H1 (cell line): Measurements from ENCODE around the gene IRF8. TPM values are rescaled to one million over a fixed set of nuclear protein-coding genes. Genes with fewer than 3 reads are reported as not detected.

Source experiments
- CTCF ChIA-PET: fragments of 300-600 bp; sonication (Branson Sonifier 250); formaldehyde crosslinking; loops from one replicate; lab custom pipeline; 2021; ENCODE audit not compliant: partially characterized antibody; lab: Charles Lee
- POLR2A ChIA-PET: fragments of 300-600 bp; sonication (Branson Sonifier 250); formaldehyde crosslinking; loops from one replicate; lab custom pipeline; 2021; ENCODE audit warnings: inconsistent platforms; ENCODE audit not compliant: partially characterized antibody; lab: Charles Lee
- DNase-seq, 2 experiments: peaks; one replicate each; pipeline versions ENCODE4 v3.0.0 to v3.0.0-alpha.2; 2010 to 2022; ENCODE audit warnings: low spot score in 2 of 2, low read depth in 1 of 2, mixed read lengths in 1 of 2
- FAIRE-seq: peaks from 2 replicates; lab custom pipeline; 2011; peaks lifted over from hg19 to GRCh38; lab: Jason Lieb, UNC
- H2AFZ ChIP-seq: 2 replicates; pipeline ENCODE4 v1.8.1; 2012; ENCODE audit warnings: low read length, inconsistent platforms
- H2AK5ac ChIP-seq: 2 replicates; pipeline ENCODE4 v1.6.1; 2013; ENCODE audit warnings: low read depth, low read length
- H2BK120ac ChIP-seq: replicated peaks from 2 replicates; pipeline ENCODE3; 2013; ENCODE audit warnings: low read depth, low read length, inconsistent platforms
- H2BK12ac ChIP-seq: 2 replicates; pipeline ENCODE4 v1.6.1; 2013; ENCODE audit warnings: low read depth, low read length
- H2BK15ac ChIP-seq: 2 replicates; pipeline ENCODE4 v1.6.1; 2013; ENCODE audit warnings: low read length
- H2BK20ac ChIP-seq: 2 replicates; pipeline ENCODE4 v1.6.1; 2013; ENCODE audit warnings: low read length
- H2BK5ac ChIP-seq: 2 replicates; pipeline ENCODE4 v1.6.1; 2013; ENCODE audit warnings: low read depth, low read length
- H3K14ac ChIP-seq: 2 replicates; pipeline ENCODE4 v1.6.1; 2013; ENCODE audit warnings: inconsistent platforms; ENCODE audit not compliant: insufficient read length
- H3K18ac ChIP-seq: 2 replicates; pipeline ENCODE4 v1.6.1; 2013; ENCODE audit warnings: low read length; ENCODE audit errors: extremely low read depth
- H3K23ac ChIP-seq: 2 replicates; pipeline ENCODE4 v1.6.1; 2013; ENCODE audit warnings: inconsistent platforms; ENCODE audit not compliant: insufficient read length
- H3K23me2 ChIP-seq: 2 replicates; pipeline ENCODE4 v1.6.1; 2013; ENCODE audit warnings: low read depth, low read length
- H3K27ac ChIP-seq: 2 replicates; pipeline ENCODE4 v1.6.1; 2011; ENCODE audit warnings: low read depth, low read length, inconsistent platforms
- H3K27me3 ChIP-seq, 4 experiments: replicated peaks in 1 of 4; 1 replicate in 1 of 4; 2 replicates in 3 of 4; pipeline versions ENCODE4 v1.6.1 to v1.8.1; 2011 to 2013; ENCODE audit warnings: low read length in 3 of 4, mild to moderate bottlenecking in 3 of 4, inconsistent platforms in 2 of 4, mixed read lengths in 2 of 4, moderate library complexity in 1 of 4; ENCODE audit not compliant: control insufficient read depth in 3 of 4, insufficient read depth in 3 of 4; ENCODE audit errors: extremely low read depth in 1 of 4
- H3K36me3 ChIP-seq, 4 experiments: 2 replicates each; pipeline versions ENCODE4 v1.6.1 to v1.8.1; 2011 to 2013; ENCODE audit warnings: mild to moderate bottlenecking in 4 of 4, low read length in 3 of 4, moderate library complexity in 2 of 4, control low read depth in 1 of 4, inconsistent platforms in 1 of 4; ENCODE audit not compliant: insufficient read depth in 4 of 4, control insufficient read depth in 2 of 4
- H3K4ac ChIP-seq: replicated peaks from 2 replicates; pipeline ENCODE3; 2013; ENCODE audit warnings: low read length, low read depth, mixed read lengths, inconsistent platforms; ENCODE audit not compliant: insufficient read length
- H3K4me1 ChIP-seq, 4 experiments: replicated peaks in 1 of 4; 1 replicate in 1 of 4; 2 replicates in 3 of 4; pipeline versions ENCODE4 v1.6.1 to v1.8.1; 2011 to 2013; ENCODE audit warnings: low read length in 3 of 4, inconsistent platforms in 2 of 4, mixed read lengths in 1 of 4; ENCODE audit not compliant: insufficient read depth in 4 of 4, control insufficient read depth in 3 of 4
- H3K4me2 ChIP-seq, 2 experiments: 2 replicates each; pipeline versions ENCODE4 v1.6.1 to v1.8.1; 2011 to 2013; ENCODE audit warnings: low read depth in 2 of 2, low read length in 2 of 2, control low read depth in 1 of 2, inconsistent platforms in 1 of 2, mild to moderate bottlenecking in 1 of 2; ENCODE audit not compliant: insufficient read depth in 1 of 2
- H3K4me3 ChIP-seq, 4 experiments: fragments of 200-600, 300-600 bp in 1 of 4; sonication (generic), shearing (Covaris generic), sonication (Bioruptor Twin) in 1 of 4; 2 replicates each; pipeline versions ENCODE4 v1.5.1 to v1.8.1; 2011 to 2016; ENCODE audit warnings: low read length in 4 of 4, low read depth in 3 of 4, control low read depth in 2 of 4, inconsistent platforms in 2 of 4, mild to moderate bottlenecking in 2 of 4, mixed read lengths in 1 of 4, moderate library complexity in 1 of 4; ENCODE audit not compliant: insufficient read depth in 2 of 4; ENCODE audit errors: extremely low read depth in 1 of 4
- H3K56ac ChIP-seq: replicated peaks from 2 replicates; pipeline ENCODE3; 2013; ENCODE audit warnings: low read depth, mild to moderate bottlenecking, mixed read lengths, low read length, inconsistent platforms; ENCODE audit not compliant: insufficient read length
- H3K79me1 ChIP-seq: 2 replicates; pipeline ENCODE4 v1.6.1; 2013; ENCODE audit warnings: low read depth, low read length, control low read depth
- H3K79me2 ChIP-seq, 2 experiments: 2 replicates each; pipeline versions ENCODE4 v1.6.1 to v1.8.1; 2012 to 2013; ENCODE audit warnings: low read length in 2 of 2, mild to moderate bottlenecking in 2 of 2, inconsistent platforms in 1 of 2; ENCODE audit not compliant: insufficient read depth in 2 of 2, control insufficient read depth in 1 of 2
- H3K9ac ChIP-seq, 4 experiments: replicated peaks in 1 of 4; 1 replicate in 1 of 4; 2 replicates in 3 of 4; pipeline versions ENCODE4 v1.6.1 to v1.8.1; 2011 to 2013; ENCODE audit warnings: low read depth in 3 of 4, low read length in 3 of 4, control low read depth in 2 of 4, mild to moderate bottlenecking in 2 of 4, moderate library complexity in 2 of 4, inconsistent platforms in 1 of 4; ENCODE audit errors: extremely low read depth in 1 of 4
- H3K9me3 ChIP-seq, 2 experiments: 2 replicates each; pipeline versions ENCODE4 v1.6.1 to v1.8.1; 2012 to 2013; ENCODE audit warnings: mild to moderate bottlenecking in 2 of 2, moderate library complexity in 2 of 2, control low read depth in 1 of 2, inconsistent platforms in 1 of 2, low read depth in 1 of 2, low read length in 1 of 2, mixed read lengths in 1 of 2; ENCODE audit not compliant: insufficient read depth in 2 of 2
- H4K20me1 ChIP-seq, 2 experiments: replicated peaks in 1 of 2; 2 replicates each; pipeline versions ENCODE3 to v1.8.1; 2011 to 2013; ENCODE audit warnings: inconsistent platforms in 2 of 2, low read length in 2 of 2, mild to moderate bottlenecking in 1 of 2; ENCODE audit not compliant: insufficient read depth in 2 of 2, control insufficient read depth in 1 of 2
- H4K5ac ChIP-seq: 2 replicates; pipeline ENCODE4 v1.6.1; 2013; ENCODE audit warnings: low read length, low read depth, mixed read lengths, inconsistent platforms; ENCODE audit not compliant: insufficient read length
- H4K8ac ChIP-seq: 2 replicates; pipeline ENCODE4 v1.8.0; 2013; ENCODE audit warnings: mild to moderate bottlenecking, moderate library complexity, low read length, inconsistent platforms; ENCODE audit not compliant: insufficient read depth; ENCODE audit errors: extremely low read depth
- H4K91ac ChIP-seq: replicated peaks from 2 replicates; pipeline ENCODE3; 2013; ENCODE audit warnings: low read length, mixed read lengths, inconsistent platforms; ENCODE audit not compliant: insufficient read length
- RAD21 ChIP-seq, 2 experiments: IDR thresholded peaks in 1 of 2; conservative IDR thresholded peaks in 1 of 2; 2 replicates each; pipeline ENCODE4 v1.6.1; 2011; ENCODE audit warnings: low read depth in 2 of 2, low read length in 2 of 2, improper control_type of control experiment in 1 of 2, inconsistent platforms in 1 of 2, mild to moderate bottlenecking in 1 of 2, moderate library complexity in 1 of 2
- WGBS, 2 experiments: shearing (Covaris generic) in 1 of 2; methylation state at CpG; one replicate each; pipeline versions ENCODE4 v1.1.6 to v1.1.7; 2013 to 2015; ENCODE audit warnings: low lambda C conversion rate in 2 of 2, mixed read lengths in 2 of 2, inconsistent platforms in 1 of 2, low coverage in 1 of 2, missing lambda C conversion rate in 1 of 2; ENCODE audit not compliant: insufficient replicate concordance in 2 of 2, insufficient coverage in 1 of 2, insufficient read length in 1 of 2; ENCODE audit errors: extremely low coverage in 1 of 2, missing lambda C conversion rate in 1 of 2; 5-methylcytosine and 5-hydroxymethylcytosine counted together
- polyA plus RNA-seq, 7 experiments: library from polyadenylated mRNA; depleted of rRNA in 3 of 7; stranded (reverse) in 5 of 7; unstranded in 2 of 7; fragments of >200 nt in 5 of 7; fragments of 200-250 nt in 2 of 7; gene quantifications; 1 replicate in 5 of 7; 2 replicates in 1 of 7; 4 replicates in 1 of 7; pipeline versions ENCODE4 v1.2.1 to v1.2.3, GENCODE V29; 2011 to 2013; ENCODE audit warnings: missing spikeins in 2 of 7, mixed read lengths in 2 of 7
- total RNA-seq: library from RNA; stranded (reverse); fragmentation: NEBNext Ultra II Directional; extraction: Animal tissue kit (Norgen Biotek cat#: 25700); gene quantifications from 2 replicates; pipeline ENCODE4 v1.2.1, GENCODE V29; 2021
- TF ChIP-seq, protein P1 (sequence below): IDR thresholded peaks from 2 replicates; pipeline ENCODE4 v1.6.1; 2011; ENCODE audit warnings: low read length, improper control_type of control experiment
- TF ChIP-seq, protein P2 (sequence below), 3 experiments: IDR thresholded peaks; 1 replicate in 2 of 3; 2 replicates in 1 of 3; pipeline versions ENCODE4 v1.5.1 to v1.6.1; 2011; ENCODE audit warnings: low read length in 3 of 3, mild to moderate bottlenecking in 3 of 3, inconsistent platforms in 2 of 3, low read depth in 1 of 3, moderate library complexity in 1 of 3; ENCODE audit not compliant: insufficient read depth in 1 of 3; ENCODE audit errors: control extremely low read depth in 1 of 3

Gene IRF8
- total and polyA plus RNA-seq, 2 of the 8 experiments (the other 6 are each of a cell fraction or from before 2014, with no cell fraction given), result 0.35 to 2.0 TPM

DNA sequence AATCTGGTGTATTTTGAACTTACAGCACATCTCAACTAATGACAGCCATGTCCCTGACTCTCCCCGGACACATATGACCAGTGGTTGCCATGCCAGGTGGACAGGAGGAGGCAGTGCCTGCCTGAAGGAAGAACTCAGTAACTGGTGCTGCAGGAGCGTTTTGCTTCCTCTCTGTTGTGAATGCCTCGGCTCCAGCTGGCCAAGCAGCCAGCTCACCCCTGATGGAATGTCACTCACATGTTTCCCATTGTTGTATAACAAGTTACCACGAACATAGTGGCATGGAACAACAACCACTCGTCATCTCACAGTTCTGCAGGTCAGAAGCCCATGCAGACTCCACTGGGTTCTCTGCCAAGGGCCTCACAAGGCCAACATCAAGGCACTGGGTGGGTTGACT, 20.1 kb upstream of the IRF8 start:
- Histone ChIP-seq H2BK20ac (no peak overlapping the region), H4K20me1 (no peaks in the 10 kb centered on the region), H3K4me2 (no peak overlapping the region), H2AFZ (no peak overlapping the region), H3K14ac (no peak overlapping the region), H3K4me3 (no peak overlapping the region), H3K4ac (no peak overlapping the region), H3K4me1 (no peaks in the 10 kb centered on the region), H3K9ac (no peak overlapping the region), H3K23ac (no peak overlapping the region), H3K18ac (no peak overlapping the region), H3K56ac (no peak overlapping the region), H3K79me1 (no peaks in the 10 kb centered on the region), H3K9me3 (no peaks in the 10 kb centered on the region), H3K27ac (no peak overlapping the region), H2AK5ac (no peak overlapping the region), H4K91ac (no peak overlapping the region), H3K27me3 (peaks cover 0 to 3% (median 0%) of the 10 kb centered on the region in 4 experiments; a peak in 3 of 7 replicates), H3K79me2 (no peaks in the 10 kb centered on the region), H2BK12ac (no peak overlapping the region), H4K5ac (no peak overlapping the region), H3K36me3 (no peaks in the 10 kb centered on the region), H2BK5ac (no peak overlapping the region), H2BK15ac (no peak overlapping the region), H3K23me2 (no peaks in the 10 kb centered on the region), H2BK120ac (no peak overlapping the region)
- CTCF ChIA-PET, result interaction anchor here (0.5 to 0.6 kb wide), 2 partner anchors 68 to 1079 kb away, joined by 3 read pairs; no protein-coding TSS in a partner anchor
- POLR2A ChIA-PET, result no interaction called here
- no peak for DNase-seq
- FAIRE-seq, result no peak
- peak in 1 of 2 experiments; percentile 32; a peak in 2 of 4 replicates for TF ChIP-seq RAD21 (IDR thresholded peaks at IDR 0.05 in 1 of 2, conservative IDR thresholded peaks at IDR 0.05 in 1 of 2; ENCODE audit: low read depth in 2 of 2, low read length in 2 of 2)
- TF ChIP-seq, protein P1, sequence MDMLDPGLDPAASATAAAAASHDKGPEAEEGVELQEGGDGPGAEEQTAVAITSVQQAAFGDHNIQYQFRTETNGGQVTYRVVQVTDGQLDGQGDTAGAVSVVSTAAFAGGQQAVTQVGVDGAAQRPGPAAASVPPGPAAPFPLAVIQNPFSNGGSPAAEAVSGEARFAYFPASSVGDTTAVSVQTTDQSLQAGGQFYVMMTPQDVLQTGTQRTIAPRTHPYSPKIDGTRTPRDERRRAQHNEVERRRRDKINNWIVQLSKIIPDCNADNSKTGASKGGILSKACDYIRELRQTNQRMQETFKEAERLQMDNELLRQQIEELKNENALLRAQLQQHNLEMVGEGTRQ, result no peak
- TF ChIP-seq, protein P2, sequence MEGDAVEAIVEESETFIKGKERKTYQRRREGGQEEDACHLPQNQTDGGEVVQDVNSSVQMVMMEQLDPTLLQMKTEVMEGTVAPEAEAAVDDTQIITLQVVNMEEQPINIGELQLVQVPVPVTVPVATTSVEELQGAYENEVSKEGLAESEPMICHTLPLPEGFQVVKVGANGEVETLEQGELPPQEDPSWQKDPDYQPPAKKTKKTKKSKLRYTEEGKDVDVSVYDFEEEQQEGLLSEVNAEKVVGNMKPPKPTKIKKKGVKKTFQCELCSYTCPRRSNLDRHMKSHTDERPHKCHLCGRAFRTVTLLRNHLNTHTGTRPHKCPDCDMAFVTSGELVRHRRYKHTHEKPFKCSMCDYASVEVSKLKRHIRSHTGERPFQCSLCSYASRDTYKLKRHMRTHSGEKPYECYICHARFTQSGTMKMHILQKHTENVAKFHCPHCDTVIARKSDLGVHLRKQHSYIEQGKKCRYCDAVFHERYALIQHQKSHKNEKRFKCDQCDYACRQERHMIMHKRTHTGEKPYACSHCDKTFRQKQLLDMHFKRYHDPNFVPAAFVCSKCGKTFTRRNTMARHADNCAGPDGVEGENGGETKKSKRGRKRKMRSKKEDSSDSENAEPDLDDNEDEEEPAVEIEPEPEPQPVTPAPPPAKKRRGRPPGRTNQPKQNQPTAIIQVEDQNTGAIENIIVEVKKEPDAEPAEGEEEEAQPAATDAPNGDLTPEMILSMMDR (IDR thresholded peaks at IDR 0.05; ENCODE audit: control extremely low read depth in 1 of 3, insufficient read depth in 1 of 3, low read depth in 1 of 3, low read length in 3 of 3), result peak in 2 of 3 experiments; percentile 9 to 12; a peak in 3 of 4 replicates
- TF ChIP-seq, all 59 proteins: peak for 2
- 84% methylated on average over 5 of the region's 5 CpGs; no CpG with 5 or more reads in 1 of the 2 experiments for WGBS, 2 experiments
- H4K8ac ChIP-seq, result no peak overlapping the region
